ENCODE measurements around the gene NCKAP5. TPM values are rescaled to one million over a fixed set of nuclear protein-coding genes. Genes with fewer than 3 reads are reported as not detected.

The NCKAP5 gene
- total RNA-seq, 1 experiment from 2014 or later, result not detected

DNA sequence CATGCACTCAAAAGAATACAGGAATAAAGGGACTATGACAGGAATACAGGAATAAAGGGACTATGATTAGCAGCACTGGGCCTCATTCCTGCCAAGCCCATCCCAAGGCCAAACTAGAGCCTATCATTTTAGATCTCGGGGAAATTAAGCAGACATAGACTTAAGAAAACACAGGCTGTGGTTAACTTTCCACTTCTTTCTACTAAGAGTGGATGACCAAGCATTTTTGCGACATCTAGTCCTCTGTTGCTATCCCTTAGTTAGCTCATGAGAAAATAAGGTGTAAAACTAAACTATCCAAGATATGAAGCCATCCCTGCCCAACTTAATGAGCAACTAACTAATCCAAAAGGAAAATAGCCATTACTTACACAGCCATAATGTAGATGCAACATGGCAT, 904.2 kb downstream of the NCKAP5 start:
- no peak overlapping the region for H3K4me2 ChIP-seq
- no peaks in the 10 kb centered on the region for H3K27me3 ChIP-seq (ENCODE audit: insufficient read depth, low read depth)
- ChIA-PET POLR2A (ENCODE audit: unreplicated experiment) (no interaction called here), CTCF (no interaction called here)
- intact Hi-C loops (cut with micrococcal nuclease; ENCODE audit: unreplicated experiment), result no loop called here
- no peaks in the 10 kb centered on the region for H3K9me3 ChIP-seq (ENCODE audit: insufficient read depth, low read depth)
- TF ChIP-seq EZH2 (IDR thresholded peaks at IDR 0.05; ENCODE audit: low read depth), result no peak
- TF ChIP-seq, protein P1, sequence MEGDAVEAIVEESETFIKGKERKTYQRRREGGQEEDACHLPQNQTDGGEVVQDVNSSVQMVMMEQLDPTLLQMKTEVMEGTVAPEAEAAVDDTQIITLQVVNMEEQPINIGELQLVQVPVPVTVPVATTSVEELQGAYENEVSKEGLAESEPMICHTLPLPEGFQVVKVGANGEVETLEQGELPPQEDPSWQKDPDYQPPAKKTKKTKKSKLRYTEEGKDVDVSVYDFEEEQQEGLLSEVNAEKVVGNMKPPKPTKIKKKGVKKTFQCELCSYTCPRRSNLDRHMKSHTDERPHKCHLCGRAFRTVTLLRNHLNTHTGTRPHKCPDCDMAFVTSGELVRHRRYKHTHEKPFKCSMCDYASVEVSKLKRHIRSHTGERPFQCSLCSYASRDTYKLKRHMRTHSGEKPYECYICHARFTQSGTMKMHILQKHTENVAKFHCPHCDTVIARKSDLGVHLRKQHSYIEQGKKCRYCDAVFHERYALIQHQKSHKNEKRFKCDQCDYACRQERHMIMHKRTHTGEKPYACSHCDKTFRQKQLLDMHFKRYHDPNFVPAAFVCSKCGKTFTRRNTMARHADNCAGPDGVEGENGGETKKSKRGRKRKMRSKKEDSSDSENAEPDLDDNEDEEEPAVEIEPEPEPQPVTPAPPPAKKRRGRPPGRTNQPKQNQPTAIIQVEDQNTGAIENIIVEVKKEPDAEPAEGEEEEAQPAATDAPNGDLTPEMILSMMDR (conservative IDR thresholded peaks at IDR 0.05), result no peak
- H3K4me3 ChIP-seq, result no peak overlapping the region
- no peaks in the 10 kb centered on the region for H3K9me2 ChIP-seq (ENCODE audit: insufficient read depth)
- no peak overlapping the region for H2AFZ ChIP-seq
- no peaks in the 10 kb centered on the region for H3K79me2 ChIP-seq (ENCODE audit: low read depth)
- H3K4me1 ChIP-seq (replicated peaks; ENCODE audit: insufficient read depth), result no peaks in the 10 kb centered on the region; the same call in 1 of the 2 replicates
- DNase-seq, result no peak
- no peaks in the 10 kb centered on the region for H4K20me1 ChIP-seq (ENCODE audit: insufficient read depth)
- no peaks in the 10 kb centered on the region for H3K36me3 ChIP-seq (ENCODE audit: low read depth)
- H3K27ac ChIP-seq, result no peak overlapping the region
- H3F3A ChIP-seq (ENCODE audit: insufficient read depth, low read depth), result no peaks in the 10 kb centered on the region
- no TSS peak for BruUV-seq (replicated peaks)

DNA sequence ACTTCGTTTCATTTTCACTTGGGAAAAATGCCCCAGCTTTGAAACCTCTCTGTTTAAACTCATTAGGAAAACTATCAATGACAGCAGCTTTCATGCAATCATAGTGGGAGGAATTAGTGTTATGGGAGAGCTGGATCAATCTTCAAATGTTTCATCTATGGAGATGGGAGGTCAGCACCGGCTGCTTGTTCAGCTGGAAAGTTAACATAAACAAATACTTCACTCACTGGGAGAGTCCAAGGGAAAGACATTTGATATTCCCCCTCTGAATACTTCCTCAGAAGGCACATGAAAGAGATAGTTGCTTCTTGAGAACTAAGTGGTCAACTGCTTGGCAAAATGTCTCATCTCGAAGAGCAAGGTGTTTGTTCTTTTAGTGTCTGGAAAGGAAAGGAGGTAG, 905.5 kb downstream of the NCKAP5 start:
- CTCF ChIA-PET, result no interaction called here
- TF ChIP-seq, protein P1 (conservative IDR thresholded peaks at IDR 0.05), result no peak
- TF ChIP-seq EZH2 (IDR thresholded peaks at IDR 0.05; ENCODE audit: low read depth), result no peak
- BruUV-seq (replicated peaks), result no TSS peak
- POLR2A ChIA-PET (ENCODE audit: unreplicated experiment), result no interaction called here
- no peaks in the 10 kb centered on the region for H4K20me1 ChIP-seq (ENCODE audit: insufficient read depth)
- no peak overlapping the region for H3K27ac ChIP-seq
- no peak overlapping the region for H2AFZ ChIP-seq
- no peaks in the 10 kb centered on the region for H3F3A ChIP-seq (ENCODE audit: insufficient read depth, low read depth)
- H3K9me3 ChIP-seq (ENCODE audit: insufficient read depth, low read depth), result no peaks in the 10 kb centered on the region
- H3K4me2 ChIP-seq, result no peak overlapping the region
- H3K4me1 ChIP-seq (replicated peaks; ENCODE audit: insufficient read depth), result no peaks in the 10 kb centered on the region
- no peaks in the 10 kb centered on the region for H3K79me2 ChIP-seq (ENCODE audit: low read depth)
- H3K9me2 ChIP-seq (ENCODE audit: insufficient read depth), result no peaks in the 10 kb centered on the region
- no peak for DNase-seq
- H3K27me3 ChIP-seq (ENCODE audit: insufficient read depth, low read depth), result no peaks in the 10 kb centered on the region
- no peaks in the 10 kb centered on the region for H3K36me3 ChIP-seq (ENCODE audit: low read depth)
- intact Hi-C loops (cut with micrococcal nuclease; ENCODE audit: unreplicated experiment), result no loop called here
- H3K4me3 ChIP-seq, result no peak overlapping the region

DNA sequence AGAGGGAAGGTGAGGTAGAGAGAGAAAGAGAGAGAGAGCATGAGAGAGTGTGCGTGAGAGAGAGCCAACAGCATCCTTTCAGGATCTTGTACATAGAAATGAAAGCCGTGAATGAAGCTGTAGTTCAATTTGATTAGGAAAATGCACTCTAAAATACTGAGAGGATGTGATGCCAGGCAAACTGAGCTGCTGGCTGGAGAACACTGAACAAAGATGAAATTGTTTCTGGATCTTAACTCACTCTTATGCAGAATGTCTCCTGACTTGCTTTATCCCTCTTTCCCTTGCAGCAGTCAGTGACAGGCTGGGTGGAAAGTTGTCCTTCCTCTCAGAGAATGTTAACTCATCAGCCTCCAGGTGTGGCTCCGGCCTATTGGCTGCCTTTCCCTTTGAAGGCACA, 908.9 kb downstream of the NCKAP5 start:
- POLR2A ChIA-PET (ENCODE audit: unreplicated experiment), result no interaction called here
- BruUV-seq (replicated peaks), result no TSS peak
- intact Hi-C loops (cut with micrococcal nuclease; ENCODE audit: unreplicated experiment), result no loop called here

More for the DNA sequence above, 908.9 kb downstream of the NCKAP5 start:
- no peak overlapping the region for H3K4me3 ChIP-seq
- no peaks in the 10 kb centered on the region for H3F3A ChIP-seq (ENCODE audit: insufficient read depth, low read depth)
- TF ChIP-seq EZH2 (IDR thresholded peaks at IDR 0.05; ENCODE audit: low read depth), result no peak
- TF ChIP-seq, protein P1 (conservative IDR thresholded peaks at IDR 0.05), result no peak
- no peaks in the 10 kb centered on the region for H4K20me1 ChIP-seq (ENCODE audit: insufficient read depth)
- DNase-seq, result no peak
- H3K27me3 ChIP-seq (ENCODE audit: insufficient read depth, low read depth), result no peaks in the 10 kb centered on the region
- H3K36me3 ChIP-seq (ENCODE audit: low read depth), result no peaks in the 10 kb centered on the region
- H3K4me1 ChIP-seq (replicated peaks; ENCODE audit: insufficient read depth), result no peaks in the 10 kb centered on the region
- no peak overlapping the region for H2AFZ ChIP-seq
- CTCF ChIA-PET, result no interaction called here
- no peak overlapping the region for H3K27ac ChIP-seq
- H3K9me3 ChIP-seq (ENCODE audit: insufficient read depth, low read depth), result no peaks in the 10 kb centered on the region
- H3K79me2 ChIP-seq (ENCODE audit: low read depth), result no peaks in the 10 kb centered on the region
- no peaks in the 10 kb centered on the region for H3K9me2 ChIP-seq (ENCODE audit: insufficient read depth)
- no peak overlapping the region for H3K4me2 ChIP-seq
